ENCODE results near the gene BPIFB1. TPM values are rescaled to one million over a fixed set of nuclear protein-coding genes. Genes with fewer than 3 reads are reported as not detected.

The BPIFB1 gene
- total RNA-seq, 1 donor from 2014 or later = not detected

GRCh38 chr20:33287884-33288283 lies 4.9 kb downstream of the BPIFB1 start:
- H3K27me3 Mint-ChIP-seq (ENCODE audit: low read depth) = peaks cover 9% of the 10 kb centered on the region
- H3K27ac Mint-ChIP-seq = no peak overlapping the region
- H3K9me3 Mint-ChIP-seq = no peaks in the 10 kb centered on the region
- no peak overlapping the region for H3K4me3 Mint-ChIP-seq (ENCODE audit: low read depth)
- intact Hi-C loops (cut with micrococcal nuclease) = no loop called here
- no peak for DNase-seq (ENCODE audit: low spot score)
- no peaks in the 10 kb centered on the region for H3K36me3 Mint-ChIP-seq (ENCODE audit: low read depth)
- no peaks in the 10 kb centered on the region for H3K4me1 Mint-ChIP-seq (ENCODE audit: low read depth)

DNA sequence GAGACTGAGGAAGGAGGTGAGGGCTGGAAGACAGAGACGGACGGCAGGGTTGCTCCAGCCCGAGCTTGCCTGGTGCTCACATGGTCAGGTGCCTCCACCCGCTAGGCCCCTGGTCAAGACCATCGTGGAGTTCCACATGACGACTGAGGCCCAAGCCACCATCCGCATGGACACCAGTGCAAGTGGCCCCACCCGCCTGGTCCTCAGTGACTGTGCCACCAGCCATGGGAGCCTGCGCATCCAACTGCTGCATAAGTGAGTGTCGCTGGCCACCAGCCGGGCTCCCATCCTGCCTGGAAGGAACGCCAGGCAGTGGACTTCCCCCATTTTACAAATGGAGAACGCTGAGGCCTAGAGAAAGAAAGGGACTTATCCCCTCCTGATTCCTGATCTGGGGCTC lies 7.8 kb downstream of the BPIFB1 start:
- H3K4me1 Mint-ChIP-seq (ENCODE audit: low read depth) = no peaks in the 10 kb centered on the region
- H3K27ac Mint-ChIP-seq = no peak overlapping the region
- H3K27me3 Mint-ChIP-seq (ENCODE audit: low read depth) = peaks cover 7% of the 10 kb centered on the region
- H3K9me3 Mint-ChIP-seq = no peaks in the 10 kb centered on the region
- intact Hi-C loops (cut with micrococcal nuclease) = no loop called here
- H3K36me3 Mint-ChIP-seq (ENCODE audit: low read depth) = no peaks in the 10 kb centered on the region
- DNase-seq (ENCODE audit: low spot score) = no peak
- no peak overlapping the region for H3K4me3 Mint-ChIP-seq (ENCODE audit: low read depth)

GRCh38 chr20:33291416-33291815 lies 8.4 kb downstream of the BPIFB1 start:
- H3K27ac Mint-ChIP-seq = no peak overlapping the region
- no peak for DNase-seq (ENCODE audit: low spot score)
- intact Hi-C loops (cut with micrococcal nuclease) = no loop called here
- H3K36me3 Mint-ChIP-seq (ENCODE audit: low read depth) = no peaks in the 10 kb centered on the region
- H3K4me3 Mint-ChIP-seq (ENCODE audit: low read depth) = no peak overlapping the region
- H3K9me3 Mint-ChIP-seq = no peaks in the 10 kb centered on the region
- H3K27me3 Mint-ChIP-seq (ENCODE audit: low read depth) = peaks cover 7% of the 10 kb centered on the region
- no peaks in the 10 kb centered on the region for H3K4me1 Mint-ChIP-seq (ENCODE audit: low read depth)

- intact Hi-C loops (cut with micrococcal nuclease) = no loop called here
- no peaks in the 10 kb centered on the region for H3K9me3 Mint-ChIP-seq
- peak; percentile 48 for DNase-seq (ENCODE audit: low spot score)
- H3K27ac Mint-ChIP-seq = no peak overlapping the region
- peaks cover 7% of the 10 kb centered on the region for H3K27me3 Mint-ChIP-seq (ENCODE audit: low read depth)
- H3K36me3 Mint-ChIP-seq (ENCODE audit: low read depth) = no peaks in the 10 kb centered on the region
- H3K4me3 Mint-ChIP-seq (ENCODE audit: low read depth) = no peak overlapping the region
- H3K4me1 Mint-ChIP-seq (ENCODE audit: low read depth) = no peaks in the 10 kb centered on the region
Observed at GRCh38 chr20:33291830-33292355, 8.9 kb downstream of the BPIFB1 start.

DNA sequence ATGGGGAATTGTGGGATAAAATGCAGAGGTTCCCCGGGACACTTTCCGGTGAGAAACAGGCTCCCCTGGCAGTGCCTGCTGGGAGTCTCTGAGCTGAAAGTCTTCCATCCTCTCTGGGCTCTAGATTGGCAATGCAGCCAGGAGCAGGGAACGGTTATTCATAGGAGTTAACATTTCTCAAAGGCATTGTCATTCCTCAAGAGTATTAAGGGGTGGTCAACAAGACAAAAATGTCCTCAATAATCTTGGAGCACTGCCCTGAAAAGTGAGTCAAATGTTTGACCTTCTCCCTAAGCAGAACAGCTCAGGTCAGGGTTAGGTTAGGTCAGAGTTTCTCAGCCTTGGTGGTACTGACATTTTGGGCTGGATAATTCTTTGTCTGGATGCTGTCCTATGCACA lies 13.2 kb downstream of the BPIFB1 start:
- Mint-ChIP-seq H3K9me3 (no peaks in the 10 kb centered on the region), H3K4me3 (ENCODE audit: low read depth) (no peak overlapping the region)
- intact Hi-C loops (cut with micrococcal nuclease) = loop anchor here (5.0 kb wide), 2 partner anchors 394 to 504 kb away; no protein-coding TSS in a partner anchor

GRCh38 chr20:33298391-33298790 lies 15.4 kb downstream of the BPIFB1 start:
- H3K27ac Mint-ChIP-seq = no peak overlapping the region
- no peaks in the 10 kb centered on the region for H3K9me3 Mint-ChIP-seq
- H3K27me3 Mint-ChIP-seq (ENCODE audit: low read depth) = peaks cover 13% of the 10 kb centered on the region
- H3K4me1 Mint-ChIP-seq (ENCODE audit: low read depth) = no peaks in the 10 kb centered on the region
- no peak for DNase-seq (ENCODE audit: low spot score)
- H3K4me3 Mint-ChIP-seq (ENCODE audit: low read depth) = no peak overlapping the region
- intact Hi-C loops (cut with micrococcal nuclease) = loop anchor here (5.0 kb wide), 2 partner anchors 396 to 506 kb away; no protein-coding TSS in a partner anchor
- H3K36me3 Mint-ChIP-seq (ENCODE audit: low read depth) = no peaks in the 10 kb centered on the region

More for the DNA sequence above, 13.2 kb downstream of the BPIFB1 start:
- DNase-seq (ENCODE audit: low spot score) = no peak
- no peaks in the 10 kb centered on the region for H3K36me3 Mint-ChIP-seq (ENCODE audit: low read depth)
- H3K27me3 Mint-ChIP-seq (ENCODE audit: low read depth) = peaks cover 13% of the 10 kb centered on the region
- H3K4me1 Mint-ChIP-seq (ENCODE audit: low read depth) = no peaks in the 10 kb centered on the region
- H3K27ac Mint-ChIP-seq = no peak overlapping the region

DNA sequence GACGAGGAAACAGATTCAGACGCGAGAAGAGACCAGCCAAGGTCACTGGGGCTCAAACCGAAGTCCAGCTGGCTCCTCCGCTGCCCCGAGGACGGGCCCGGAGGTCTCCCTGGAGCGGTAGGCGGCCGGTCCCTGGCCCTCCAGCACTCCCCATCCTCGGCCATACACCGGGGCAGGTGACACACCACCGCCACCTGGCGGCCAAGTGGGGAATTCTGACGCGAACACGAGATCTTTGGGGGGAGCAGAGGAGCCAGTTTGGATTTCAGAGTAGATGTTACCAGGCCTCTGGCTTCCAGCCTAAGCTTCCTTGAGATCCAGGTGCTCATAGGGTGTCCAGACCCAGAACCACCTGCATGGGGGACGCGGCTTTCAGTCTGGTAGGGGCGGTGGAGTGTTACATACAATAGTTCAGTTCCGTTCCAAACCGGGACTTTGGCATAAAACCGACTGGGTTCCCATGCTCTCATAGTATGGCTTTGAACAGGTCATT lies 16.1 kb downstream of the BPIFB1 start:
- no peak overlapping the region for H3K27ac Mint-ChIP-seq
- peaks cover 10% of the 10 kb centered on the region for H3K27me3 Mint-ChIP-seq (ENCODE audit: low read depth)
- H3K9me3 Mint-ChIP-seq = no peaks in the 10 kb centered on the region
- intact Hi-C loops (cut with micrococcal nuclease) = loop anchor here (5.0 kb wide), 2 partner anchors 397 to 507 kb away; no protein-coding TSS in a partner anchor
- H3K36me3 Mint-ChIP-seq (ENCODE audit: low read depth) = no peaks in the 10 kb centered on the region
- H3K4me1 Mint-ChIP-seq (ENCODE audit: low read depth) = no peaks in the 10 kb centered on the region
- H3K4me3 Mint-ChIP-seq (ENCODE audit: low read depth) = no peak overlapping the region
- peak; percentile 58 for DNase-seq (ENCODE audit: low spot score)

DNA sequence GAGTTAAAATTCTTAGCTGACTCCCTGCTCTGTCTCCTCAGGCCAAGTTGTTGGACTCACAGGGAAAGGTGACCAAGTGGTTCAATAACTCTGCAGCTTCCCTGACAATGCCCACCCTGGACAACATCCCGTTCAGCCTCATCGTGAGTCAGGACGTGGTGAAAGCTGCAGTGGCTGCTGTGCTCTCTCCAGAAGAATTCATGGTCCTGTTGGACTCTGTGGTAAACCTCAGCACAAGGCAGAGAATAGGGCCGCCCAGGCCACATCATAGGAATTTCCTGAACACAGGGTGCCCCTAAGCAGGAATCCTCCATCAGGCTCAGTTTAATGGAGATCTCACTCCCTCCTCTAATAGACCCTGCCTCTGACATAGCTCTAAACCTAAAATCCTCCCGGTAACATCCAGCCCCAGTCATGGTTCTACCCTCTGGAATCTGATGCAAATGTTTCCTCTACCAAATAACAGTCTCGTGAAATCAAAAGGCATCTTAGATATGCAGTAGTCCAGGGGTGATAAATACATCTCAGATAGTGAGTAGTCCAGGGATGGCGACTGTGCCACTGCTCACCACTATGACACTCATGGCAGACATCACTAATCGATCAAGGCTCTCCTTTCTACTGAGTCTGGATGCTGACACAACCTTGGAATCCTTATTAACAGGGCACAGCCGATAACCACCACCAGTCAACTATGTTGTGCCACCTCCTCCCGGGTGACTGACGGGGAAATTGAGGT lies 18.3 kb downstream of the BPIFB1 start:
- Mint-ChIP-seq H3K4me1 (ENCODE audit: low read depth) (no peaks in the 10 kb centered on the region), H3K36me3 (ENCODE audit: low read depth) (no peaks in the 10 kb centered on the region), H3K4me3 (ENCODE audit: low read depth) (no peak overlapping the region), H3K27ac (no peak overlapping the region), H3K9me3 (no peaks in the 10 kb centered on the region), H3K27me3 (ENCODE audit: low read depth) (peaks cover 10% of the 10 kb centered on the region)
- DNase-seq (ENCODE audit: low spot score) = no peak
- intact Hi-C loops (cut with micrococcal nuclease) = no loop called here

- Mint-ChIP-seq H3K36me3 (ENCODE audit: low read depth) (no peaks in the 10 kb centered on the region), H3K27me3 (ENCODE audit: low read depth) (no peaks in the 10 kb centered on the region), H3K4me3 (ENCODE audit: low read depth) (no peak overlapping the region), H3K9me3 (no peaks in the 10 kb centered on the region), H3K4me1 (ENCODE audit: low read depth) (no peaks in the 10 kb centered on the region), H3K27ac (no peak overlapping the region)
- no peak for DNase-seq (ENCODE audit: low spot score)
- intact Hi-C loops (cut with micrococcal nuclease) = no loop called here
Observed at GRCh38 chr20:33303595-33303994, 20.6 kb downstream of the BPIFB1 start.

GRCh38 chr20:33304046-33304445 lies 21.0 kb downstream of the BPIFB1 start:
- H3K27me3 Mint-ChIP-seq (ENCODE audit: low read depth) = no peaks in the 10 kb centered on the region

DNA sequence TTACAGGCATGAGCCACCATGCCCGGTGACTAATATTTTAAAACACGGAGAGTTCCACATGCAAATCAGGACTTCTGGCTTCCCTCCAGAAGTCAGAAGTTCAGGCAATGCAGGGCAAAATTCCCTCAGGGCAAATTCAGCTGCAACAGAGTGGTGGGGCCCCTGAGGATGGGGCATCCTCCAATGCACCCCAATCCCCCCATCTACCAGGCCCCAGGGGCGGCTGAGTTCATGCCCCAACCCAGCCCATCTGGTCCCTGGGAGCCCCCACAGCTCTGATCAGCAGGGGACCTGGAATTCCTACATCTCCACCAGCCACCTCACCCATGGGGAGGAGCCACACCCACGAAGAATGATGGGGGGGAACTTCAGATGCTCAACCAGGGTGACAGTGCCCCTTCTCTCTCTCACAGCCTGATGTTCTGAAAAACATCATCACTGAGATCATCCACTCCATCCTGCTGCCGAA lies 22.6 kb downstream of the BPIFB1 start:
- Mint-ChIP-seq H3K4me1 (ENCODE audit: low read depth) (no peaks in the 10 kb centered on the region), H3K4me3 (ENCODE audit: low read depth) (no peak overlapping the region), H3K9me3 (no peaks in the 10 kb centered on the region), H3K27me3 (ENCODE audit: low read depth) (no peaks in the 10 kb centered on the region), H3K36me3 (ENCODE audit: low read depth) (no peaks in the 10 kb centered on the region), H3K27ac (no peak overlapping the region)
- intact Hi-C loops (cut with micrococcal nuclease) = no loop called here
- no peak for DNase-seq (ENCODE audit: low spot score)

More at GRCh38 chr20:33304046-33304445, 21.0 kb downstream of the BPIFB1 start:
- intact Hi-C loops (cut with micrococcal nuclease) = no loop called here
- no peak overlapping the region for H3K27ac Mint-ChIP-seq
- no peaks in the 10 kb centered on the region for H3K9me3 Mint-ChIP-seq
- no peak overlapping the region for H3K4me3 Mint-ChIP-seq (ENCODE audit: low read depth)
- no peaks in the 10 kb centered on the region for H3K4me1 Mint-ChIP-seq (ENCODE audit: low read depth)
- H3K36me3 Mint-ChIP-seq (ENCODE audit: low read depth) = no peaks in the 10 kb centered on the region
- no peak for DNase-seq (ENCODE audit: low spot score)

DNA sequence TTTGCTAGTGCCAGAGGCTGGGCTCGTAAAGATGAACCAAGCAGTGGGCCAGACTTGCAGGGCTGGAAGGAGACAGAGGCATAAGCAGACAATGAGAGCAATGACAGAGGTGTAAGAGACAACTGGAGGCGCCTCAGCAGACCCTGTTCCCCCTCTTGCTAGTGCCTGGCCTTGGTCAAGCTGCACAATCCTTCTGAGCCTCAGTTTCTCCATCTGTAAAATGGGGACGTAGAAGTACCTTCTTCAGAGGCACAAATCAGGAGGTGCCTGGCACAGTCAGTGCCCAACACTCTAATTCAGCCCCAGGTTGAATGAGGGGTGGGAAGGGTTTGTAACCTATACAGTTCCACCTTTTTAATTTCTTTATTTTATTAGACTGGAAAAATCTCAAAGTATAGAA lies 23.2 kb downstream of the BPIFB1 start:
- DNase-seq (ENCODE audit: low spot score) = no peak
- no peaks in the 10 kb centered on the region for H3K36me3 Mint-ChIP-seq (ENCODE audit: low read depth)
- H3K9me3 Mint-ChIP-seq = no peaks in the 10 kb centered on the region
- H3K27ac Mint-ChIP-seq = no peak overlapping the region
- intact Hi-C loops (cut with micrococcal nuclease) = no loop called here
- no peak overlapping the region for H3K4me3 Mint-ChIP-seq (ENCODE audit: low read depth)
- no peaks in the 10 kb centered on the region for H3K4me1 Mint-ChIP-seq (ENCODE audit: low read depth)
- no peaks in the 10 kb centered on the region for H3K27me3 Mint-ChIP-seq (ENCODE audit: low read depth)

DNA sequence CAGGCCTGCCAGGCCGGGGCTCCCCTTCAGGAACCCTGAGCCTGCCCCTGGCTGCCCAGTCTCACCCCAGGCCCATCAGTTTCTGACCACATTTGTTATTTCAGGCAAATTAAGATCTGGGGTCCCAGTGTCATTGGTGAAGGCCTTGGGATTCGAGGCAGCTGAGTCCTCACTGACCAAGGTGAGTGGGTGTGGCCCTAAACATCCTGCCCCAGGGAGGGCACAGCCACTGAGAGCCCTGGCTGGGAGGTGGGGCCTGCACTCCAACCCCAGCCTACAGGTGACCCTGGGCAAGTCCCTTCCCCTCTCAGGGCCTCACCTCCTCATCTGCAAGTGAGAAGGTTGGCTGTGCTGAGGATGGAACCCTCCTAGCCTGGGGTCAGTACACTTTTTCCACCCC lies 23.8 kb downstream of the BPIFB1 start:
- no peak overlapping the region for H3K27ac Mint-ChIP-seq
- H3K9me3 Mint-ChIP-seq = no peaks in the 10 kb centered on the region
- no peaks in the 10 kb centered on the region for H3K4me1 Mint-ChIP-seq (ENCODE audit: low read depth)
- H3K4me3 Mint-ChIP-seq (ENCODE audit: low read depth) = no peak overlapping the region
- DNase-seq (ENCODE audit: low spot score) = no peak
- intact Hi-C loops (cut with micrococcal nuclease) = no loop called here
- H3K27me3 Mint-ChIP-seq (ENCODE audit: low read depth) = no peaks in the 10 kb centered on the region
- no peaks in the 10 kb centered on the region for H3K36me3 Mint-ChIP-seq (ENCODE audit: low read depth)

Measured in activated T-helper 2 cell treated with anti-CD3 and anti-CD28 coated beads, Interferon-gamma antibody, Interleukin-2, Interleukin-4, amounts not matched to agents 10 μg/mL and 5 μg/mL and 100 μg/mL, durations not matched to agents 14 hours and 24 hours and 36 hours (primary cell).